ENCODE data around the gene PGAM1.

- no peak for TF ChIP-seq CC2D1A (CRISPR knock-in tag; IDR thresholded peaks at IDR 0.05)
- TF ChIP-seq SP4 (CRISPR knock-in tag; IDR thresholded peaks at IDR 0.05), result no peak
- no peak for TF ChIP-seq ZNF18 (CRISPR knock-in tag; IDR thresholded peaks at IDR 0.05; ENCODE audit: insufficient replicate concordance)
- TF ChIP-seq ZXDC (CRISPR knock-in tag; IDR thresholded peaks at IDR 0.05), result no peak
- TF ChIP-seq ZNF33A (CRISPR knock-in tag; IDR thresholded peaks at IDR 0.05; ENCODE audit: borderline replicate concordance), result no peak
- no peak for TF ChIP-seq NPAS2 (CRISPR knock-in tag; IDR thresholded peaks at IDR 0.05; ENCODE audit: borderline replicate concordance)
- TF ChIP-seq CTCF (CRISPR knock-in tag; IDR thresholded peaks at IDR 0.05), result no peak
- TF ChIP-seq ZNF816 (CRISPR knock-in tag; IDR thresholded peaks at IDR 0.05; ENCODE audit: borderline replicate concordance), result no peak
- TF ChIP-seq TAF1 (CRISPR knock-in tag; IDR thresholded peaks at IDR 0.05), result no peak
Measured at GRCh38 chr10:97406064-97406463, 19.9 kb upstream of the PGAM1 start.

Measured in HepG2 (cell line).